NCI-H1417 (cell line): ENCODE data around the gene ACVR1B.

Experiments used
- DNase-seq, 3 experiments: peaks; one replicate each; lab custom pipeline; 2025; lab: John Stamatoyannopoulos, UW

The ACVR1B gene

DNA sequence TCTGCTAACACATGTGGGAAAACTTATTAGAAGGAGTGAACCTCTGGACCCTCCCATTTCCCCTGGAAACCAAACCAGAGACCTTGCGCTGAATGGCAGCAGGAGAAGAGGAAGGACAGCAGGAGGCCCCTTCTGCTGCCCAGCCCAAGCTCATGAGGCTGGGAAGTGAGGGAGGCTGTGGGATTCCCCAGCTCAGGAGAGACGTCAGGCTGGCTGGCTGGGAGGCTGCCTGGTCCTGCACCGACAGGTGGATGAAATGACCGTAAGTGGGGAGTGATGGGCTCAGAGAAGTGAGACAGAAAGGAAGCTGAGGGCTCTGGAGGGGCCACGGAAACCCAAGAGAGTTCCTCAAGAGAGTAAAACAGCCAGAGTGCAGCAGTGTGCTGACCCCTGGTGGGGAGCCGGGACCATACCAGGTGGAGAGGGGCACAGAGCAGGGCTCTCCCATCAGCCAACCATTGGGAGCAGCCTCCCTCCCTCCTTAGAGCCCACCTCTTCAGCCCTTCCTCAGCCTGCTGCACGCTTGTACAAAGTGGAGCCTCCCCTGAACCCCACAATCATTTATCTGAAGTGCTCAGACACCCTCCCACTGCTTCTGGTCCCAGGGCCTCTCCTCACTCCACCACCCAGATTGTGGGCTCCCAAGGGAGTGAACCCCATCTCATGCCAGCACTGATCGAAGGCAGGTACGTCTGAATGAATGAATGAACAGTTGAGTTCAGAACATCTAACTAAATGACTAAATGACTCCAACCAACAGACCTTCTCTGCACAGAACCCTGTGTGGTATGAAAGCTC is 69.2 kb downstream of the ACVR1B start:
- DNase-seq = peak; percentile 13 to 82 (median 74)

DNA sequence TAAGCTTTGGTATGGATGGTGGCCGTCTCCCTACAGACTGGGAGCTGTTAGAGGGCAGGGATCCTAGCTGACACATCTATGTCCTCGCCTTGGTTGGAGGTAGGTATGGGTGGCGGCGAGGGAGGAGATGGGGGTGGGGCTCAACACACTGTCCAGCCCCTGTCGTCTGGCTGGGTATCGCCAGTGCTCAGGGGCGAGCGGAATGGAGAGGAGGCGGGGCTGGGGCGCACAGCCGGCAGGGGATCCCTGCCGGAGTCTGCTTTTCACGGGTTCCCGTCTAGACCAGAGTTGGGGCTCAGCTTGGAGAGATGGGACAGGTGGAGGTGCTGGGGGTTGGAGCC is 71.3 kb downstream of the ACVR1B start:
- no peak for DNase-seq

DNA sequence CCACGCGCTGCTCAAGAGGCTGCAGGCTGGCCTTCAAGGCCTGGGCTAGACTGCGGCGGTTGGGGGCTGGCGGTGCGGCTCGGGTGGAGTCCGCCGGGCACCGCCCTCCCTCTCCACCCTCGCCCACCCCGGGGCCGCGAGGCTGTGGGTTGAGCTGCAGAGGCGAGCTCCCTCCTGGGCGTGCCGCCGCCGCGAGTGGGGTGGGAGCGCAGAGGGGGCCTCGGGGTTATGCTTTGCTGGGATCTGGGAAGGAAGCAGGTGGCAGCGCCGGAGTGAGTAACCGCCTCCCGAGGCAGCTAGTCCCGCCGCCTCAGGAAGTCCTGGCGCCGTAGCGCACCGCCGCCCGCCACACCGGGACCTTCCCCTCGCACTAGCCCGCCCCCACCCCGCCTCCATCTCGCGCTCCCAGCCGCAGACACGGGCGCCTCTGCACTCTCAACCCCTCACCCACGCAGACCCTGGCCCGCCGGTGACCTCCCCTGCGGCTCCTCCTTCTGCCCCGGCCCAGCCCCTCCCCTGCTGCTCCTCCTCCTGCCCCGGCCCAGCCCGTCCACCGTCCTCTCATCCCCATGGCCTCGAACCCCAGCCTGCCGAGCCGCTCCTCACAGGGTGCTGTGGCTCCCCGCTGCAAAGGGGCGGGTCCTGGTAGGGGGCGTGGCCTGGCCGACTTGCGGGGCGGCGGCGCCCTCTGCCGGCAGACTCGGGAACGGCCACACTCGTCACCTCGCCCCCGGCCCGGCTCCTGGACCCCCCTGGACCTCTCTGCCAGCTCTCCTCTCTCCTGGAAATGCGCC is 71.9 kb downstream of the ACVR1B start:
- peak; percentile 77 to 90 (median 86) for DNase-seq

DNA sequence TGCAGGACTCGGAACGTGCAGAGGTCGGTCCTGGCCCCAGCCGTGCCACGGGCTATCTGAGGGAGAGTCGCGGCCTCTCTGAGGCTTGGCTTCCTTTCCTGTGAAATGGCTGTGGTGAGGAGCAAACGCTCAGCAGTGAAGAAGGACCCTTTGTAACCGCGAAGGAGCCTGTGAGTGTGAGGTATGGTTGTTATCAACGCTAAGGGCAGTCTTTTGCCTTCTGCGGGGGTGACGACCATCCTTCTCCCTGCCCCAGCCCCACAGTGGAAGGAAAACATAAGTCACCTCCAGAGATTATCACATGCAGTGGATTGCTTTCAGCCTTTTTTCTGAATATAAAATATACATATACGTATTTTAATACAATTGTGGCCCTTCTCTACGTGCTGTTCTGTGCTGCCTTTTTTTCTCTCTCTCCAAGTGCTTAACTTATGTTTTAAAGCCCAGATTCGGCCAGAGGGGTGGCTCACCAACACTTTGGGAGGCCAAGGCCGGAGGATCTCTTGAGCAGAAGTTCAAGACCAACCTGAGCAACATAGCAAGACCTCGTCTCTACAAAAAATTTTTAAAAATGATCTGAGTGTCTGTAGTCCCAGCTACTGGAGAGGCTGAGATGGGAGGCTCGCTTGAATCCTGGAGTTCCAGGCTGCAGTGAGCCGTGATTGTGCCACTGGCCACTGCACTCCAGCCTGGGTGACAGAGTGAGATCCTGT is 72.6 kb downstream of the ACVR1B start:
- DNase-seq = no peak

DNA sequence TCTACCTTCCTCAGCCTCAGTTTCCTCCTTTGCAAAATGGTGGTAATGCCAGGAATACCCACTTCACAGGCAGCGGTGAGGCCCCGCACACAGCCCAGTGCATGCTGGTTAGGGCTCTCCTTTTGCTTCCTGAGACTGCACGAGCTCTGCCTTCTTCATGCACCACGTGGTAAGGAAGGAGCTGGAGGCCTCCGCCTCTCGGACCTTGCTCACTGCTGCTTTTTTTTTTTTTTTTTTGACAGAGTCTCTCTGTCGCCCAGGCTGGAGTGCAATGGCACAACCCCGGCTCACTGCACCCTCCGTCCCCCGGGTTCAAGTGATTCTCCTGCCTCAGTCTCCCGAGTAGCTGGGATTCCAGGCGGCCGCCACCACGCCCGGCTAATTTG is 73.3 kb downstream of the ACVR1B start:
- DNase-seq = no peak

DNA sequence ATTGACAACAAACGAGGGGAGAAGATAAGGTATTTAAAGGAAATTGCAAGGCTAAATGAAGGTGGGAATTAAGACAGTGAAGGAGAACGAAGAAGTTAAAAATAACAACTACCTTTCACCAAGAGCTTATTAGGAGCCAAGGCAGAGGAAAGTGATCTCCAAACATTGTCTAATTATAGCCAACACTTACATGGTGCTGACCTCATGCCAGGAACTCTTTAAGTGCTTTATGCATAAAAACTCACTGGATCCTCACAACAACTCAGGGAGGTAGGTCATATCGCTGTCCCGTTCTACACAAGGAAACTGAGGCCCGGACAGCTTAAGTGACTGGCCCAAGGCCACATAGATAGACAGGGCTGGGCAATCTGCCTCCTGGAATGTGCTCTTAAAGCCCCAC is 74.8 kb downstream of the ACVR1B start:
- peak in 1 of 3 experiments; percentile 61 for DNase-seq

DNA sequence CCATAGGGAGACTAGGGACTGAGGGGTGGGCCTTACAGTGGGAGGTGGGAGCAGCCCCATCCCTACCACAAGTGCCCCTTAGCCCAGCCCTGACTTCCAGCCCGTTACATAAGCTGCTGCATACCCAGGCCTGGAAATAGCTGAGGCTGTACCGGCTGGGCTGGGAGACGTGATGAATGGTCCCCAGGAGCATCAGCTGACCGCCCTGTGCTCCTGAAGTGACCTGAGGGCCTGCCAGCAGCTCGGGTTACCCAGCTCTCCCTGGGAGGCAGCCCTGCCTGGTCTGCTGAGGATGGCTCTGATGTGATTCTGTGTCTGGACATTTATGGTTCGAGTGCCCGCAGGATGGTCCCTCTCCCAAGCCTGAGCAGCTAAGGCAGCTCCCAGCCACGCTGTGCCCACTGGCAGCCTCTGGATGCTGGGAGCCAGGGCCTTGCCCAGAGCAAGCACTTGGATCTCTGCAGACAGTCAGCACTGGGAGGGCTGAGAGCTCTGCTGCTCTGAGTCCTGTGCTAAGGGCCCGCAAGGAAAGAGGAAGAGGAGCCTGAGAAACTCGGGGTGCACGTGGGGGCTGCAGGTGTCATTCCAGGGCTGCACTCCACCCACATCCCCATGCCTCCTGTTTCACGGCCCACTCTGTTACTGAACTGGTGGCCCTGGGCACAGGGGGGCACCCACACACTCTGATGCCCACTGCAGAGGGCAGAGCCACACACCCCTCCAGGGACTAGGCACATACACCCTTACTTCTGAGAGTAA is 75.8 kb downstream of the ACVR1B start:
- peak in 1 of 3 experiments; percentile 37 for DNase-seq

DNA sequence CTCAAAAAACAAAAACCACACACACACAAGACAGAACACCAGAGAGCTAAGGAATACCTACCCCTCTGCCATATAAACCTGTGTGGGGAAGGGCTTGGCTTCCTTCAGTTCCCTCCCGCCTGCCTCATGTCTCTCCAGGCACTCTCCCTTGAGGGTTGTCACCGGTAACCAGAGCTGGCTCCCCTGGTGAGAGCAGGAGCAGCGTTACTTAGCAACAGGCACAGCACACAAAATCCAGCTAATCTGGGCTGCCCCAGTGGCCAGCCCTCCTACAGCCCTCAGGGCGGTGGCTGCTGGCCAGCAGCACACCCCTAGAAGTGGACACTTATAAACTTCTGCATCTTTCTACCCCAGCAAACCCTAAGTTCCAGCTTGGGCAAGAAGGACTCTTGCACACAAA is 78.2 kb downstream of the ACVR1B start:
- peak; percentile 72 to 98 (median 92) for DNase-seq

DNA sequence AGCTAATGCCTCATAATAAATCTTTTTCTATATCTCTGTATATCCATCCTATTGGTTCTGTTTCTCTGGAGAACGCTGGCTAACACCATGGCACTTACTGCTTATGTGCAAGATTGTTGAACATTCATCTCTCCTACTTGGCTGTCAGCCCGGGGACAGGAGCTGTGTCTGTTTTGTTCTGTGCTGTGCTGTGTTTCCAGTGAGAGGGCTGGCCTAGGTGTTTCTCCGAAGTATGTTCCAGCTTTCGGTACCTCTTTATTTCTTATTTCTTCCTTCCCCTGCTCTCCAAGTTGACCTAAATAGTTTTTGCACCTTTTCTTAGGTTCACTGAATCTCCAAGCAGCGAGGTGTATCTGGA is 80.9 kb downstream of the ACVR1B start:
- DNase-seq = peak in 2 of 3 experiments; percentile 16 to 76

DNA sequence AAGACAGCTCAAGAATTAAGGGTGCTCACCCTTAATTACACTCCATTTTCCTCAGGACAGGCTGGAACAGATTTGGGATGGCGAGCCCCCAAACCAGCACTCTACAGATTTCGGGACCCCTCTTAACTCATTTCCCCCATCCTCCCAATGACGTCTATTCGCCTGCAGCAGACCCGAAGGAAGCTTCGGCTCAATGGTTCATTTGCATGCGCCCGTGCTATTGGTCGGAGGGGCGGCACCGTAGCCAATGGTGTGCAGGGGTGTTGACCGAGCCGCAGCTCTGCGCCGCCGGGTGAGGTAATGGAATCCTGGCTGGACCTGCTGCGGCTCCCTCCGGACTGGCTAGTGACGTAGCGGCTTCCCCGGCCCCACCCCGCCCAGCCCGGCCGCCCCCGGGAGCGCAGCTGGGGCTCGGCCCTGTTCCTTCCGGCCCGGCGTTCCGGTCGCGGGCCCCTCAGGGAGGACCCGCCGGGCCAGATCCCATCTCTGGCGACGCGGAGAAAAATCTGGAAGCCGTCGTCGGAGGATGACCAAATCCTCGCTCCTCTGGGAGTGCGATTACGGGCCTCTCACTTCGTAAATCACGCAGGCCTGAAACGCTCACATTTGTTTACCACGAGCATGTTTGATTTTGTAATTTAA is 81.4 kb downstream of the ACVR1B start:
- peak; percentile 94 to 98 (median 96) for DNase-seq

DNA sequence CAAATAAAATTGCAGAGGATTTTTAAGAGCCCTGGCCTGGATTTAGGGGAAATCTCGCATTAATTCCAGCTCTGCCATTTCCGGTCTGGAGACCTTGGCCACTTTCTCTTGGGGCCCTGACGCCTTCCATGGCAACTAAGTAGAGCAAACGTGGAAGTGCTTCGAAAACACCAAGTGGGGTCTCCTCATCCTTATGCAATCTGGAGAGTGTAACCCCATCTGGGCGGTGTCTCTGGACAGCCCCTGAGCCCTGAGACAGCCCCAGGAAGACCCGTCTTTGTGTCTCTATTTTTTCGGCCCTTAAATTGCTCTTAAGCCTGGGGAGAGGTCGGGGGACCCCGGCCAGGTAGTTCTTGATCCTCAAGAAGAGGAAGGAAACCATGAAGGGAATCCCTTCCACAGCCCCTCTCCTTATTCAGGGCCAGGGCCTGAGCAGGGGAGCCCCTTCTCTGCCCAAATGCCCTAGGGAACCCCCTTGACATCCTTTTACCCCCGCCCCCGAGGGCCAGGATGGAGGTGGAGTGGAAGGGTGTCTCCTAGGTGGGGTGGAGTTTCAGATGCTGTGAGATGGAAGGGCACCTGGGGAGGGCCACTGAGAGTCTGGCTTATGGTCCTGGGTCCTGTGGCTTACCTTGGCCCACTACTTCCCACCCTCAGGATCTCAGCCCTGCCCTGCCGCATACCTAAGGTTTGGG is 82.1 kb downstream of the ACVR1B start:
- no peak for DNase-seq

DNA sequence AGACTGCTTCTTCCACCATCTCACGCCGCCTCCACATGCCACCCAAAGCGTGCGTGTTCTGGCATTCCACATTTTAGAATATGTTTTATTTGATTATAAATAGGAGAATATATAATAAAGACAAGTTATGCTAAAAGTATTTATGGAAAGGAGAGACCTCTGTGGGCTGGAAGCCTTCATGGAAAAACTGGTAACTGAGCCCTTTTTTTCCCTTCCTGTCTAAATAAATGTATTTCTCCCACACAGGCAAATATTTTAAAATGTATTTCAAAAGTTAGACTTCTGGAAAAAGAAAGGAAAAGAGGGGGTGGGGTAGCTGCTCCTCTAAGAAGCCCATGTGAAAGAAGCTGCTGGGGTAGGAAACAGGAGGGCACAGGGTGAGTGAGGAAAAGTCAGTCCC is 83.7 kb downstream of the ACVR1B start:
- no peak for DNase-seq

DNA sequence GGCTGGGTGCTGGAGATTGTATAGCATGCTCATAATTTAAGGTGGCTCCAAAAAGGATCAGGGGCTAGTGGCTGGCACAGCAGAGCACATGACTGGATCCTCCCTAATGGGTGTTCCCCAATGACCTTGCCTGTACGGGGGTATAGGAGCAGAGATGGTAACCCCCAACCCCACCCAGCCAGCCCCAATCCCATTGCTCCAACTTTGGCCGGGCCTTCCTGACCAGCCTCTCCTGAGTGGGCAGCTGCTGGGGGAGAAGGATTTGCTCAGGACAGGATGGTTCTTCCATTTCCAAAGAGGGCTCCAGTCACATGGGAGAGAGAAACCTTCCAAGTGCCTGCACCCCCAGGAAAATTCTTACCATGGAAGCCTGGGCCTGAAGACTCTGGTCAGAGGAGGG is 84.4 kb downstream of the ACVR1B start:
- DNase-seq = no peak

DNA sequence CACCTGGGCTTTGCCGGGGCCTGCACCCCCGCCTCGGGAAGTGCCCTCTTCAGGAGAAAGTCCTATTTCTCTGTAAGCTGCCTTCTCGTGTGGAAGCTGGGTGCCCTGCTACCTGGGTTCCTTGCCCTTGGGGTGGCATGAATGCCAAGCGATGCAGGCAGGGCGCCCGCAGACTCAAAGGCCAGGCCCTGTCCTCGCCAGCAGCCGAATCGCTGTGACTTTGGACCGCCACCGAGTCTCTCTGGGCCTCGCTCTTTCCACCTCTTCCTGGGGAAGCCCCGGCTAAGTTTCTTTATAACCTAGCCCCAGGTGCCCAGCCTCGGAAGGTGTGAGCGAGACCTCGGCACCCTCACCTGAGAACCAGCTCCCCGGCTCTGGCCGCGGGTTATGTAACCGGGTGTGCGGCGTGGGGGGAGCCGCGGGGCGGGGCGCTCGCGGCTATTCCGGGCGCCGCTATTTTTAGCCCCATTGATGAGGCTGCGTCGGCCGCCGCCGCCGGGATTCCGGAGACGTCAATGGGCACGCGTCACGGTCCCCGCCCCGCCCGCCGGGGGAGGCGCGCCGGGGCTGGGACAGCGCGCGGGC is 85.2 kb downstream of the ACVR1B start:
- peak; percentile 80 to 84 (median 84) for DNase-seq

DNA sequence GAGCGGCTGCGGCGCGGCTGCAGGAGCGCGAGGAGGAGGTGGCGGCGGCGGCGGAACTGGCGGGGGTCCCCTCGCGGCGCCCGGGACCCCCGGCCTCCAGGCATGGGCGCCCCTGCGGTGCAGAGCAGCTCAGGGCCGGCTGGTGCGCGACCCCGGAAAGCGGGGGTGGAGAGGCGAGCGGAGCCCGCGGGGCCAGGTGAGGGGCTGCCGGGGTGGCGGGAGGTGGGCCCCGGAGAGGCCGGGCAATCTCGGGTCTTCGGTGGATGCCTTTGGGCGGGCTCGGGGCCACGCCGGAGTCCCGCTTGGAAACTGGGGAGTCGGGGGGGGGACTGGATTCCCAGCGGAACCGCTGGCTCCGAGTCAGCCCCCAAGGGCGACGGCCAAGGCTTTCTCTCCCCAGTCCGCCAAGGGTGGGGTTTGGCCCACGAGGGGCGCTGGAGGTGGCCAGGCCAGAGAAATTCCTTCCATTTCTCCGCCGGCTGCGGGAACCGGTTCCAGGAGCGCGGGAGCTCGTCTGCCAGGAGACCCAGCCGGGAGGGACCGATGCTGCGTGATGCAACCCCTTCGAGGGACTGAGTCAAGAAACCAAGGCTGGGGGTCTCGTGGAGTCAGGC is 85.9 kb downstream of the ACVR1B start:
- DNase-seq = peak; percentile 14 to 68 (median 63)

DNA sequence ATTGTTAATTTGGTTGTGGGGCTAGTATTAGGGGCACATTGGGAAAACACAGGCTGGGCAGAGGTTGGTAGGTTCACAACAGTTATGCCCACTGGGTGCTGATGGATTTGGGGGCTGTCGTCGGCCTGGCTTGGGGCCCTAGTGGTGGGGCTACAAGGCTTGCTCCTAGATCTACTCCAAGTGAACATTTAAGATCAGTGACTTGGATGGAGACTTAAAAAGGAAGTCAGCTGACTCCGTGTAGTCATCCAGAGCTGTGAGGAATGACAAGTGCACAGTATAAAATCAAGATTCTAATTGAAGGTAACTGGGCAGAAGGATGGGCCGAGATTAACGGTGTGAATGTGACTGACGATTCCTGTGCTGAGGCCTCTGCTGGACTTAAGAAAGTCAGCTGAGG is 86.9 kb downstream of the ACVR1B start:
- no peak for DNase-seq

DNA sequence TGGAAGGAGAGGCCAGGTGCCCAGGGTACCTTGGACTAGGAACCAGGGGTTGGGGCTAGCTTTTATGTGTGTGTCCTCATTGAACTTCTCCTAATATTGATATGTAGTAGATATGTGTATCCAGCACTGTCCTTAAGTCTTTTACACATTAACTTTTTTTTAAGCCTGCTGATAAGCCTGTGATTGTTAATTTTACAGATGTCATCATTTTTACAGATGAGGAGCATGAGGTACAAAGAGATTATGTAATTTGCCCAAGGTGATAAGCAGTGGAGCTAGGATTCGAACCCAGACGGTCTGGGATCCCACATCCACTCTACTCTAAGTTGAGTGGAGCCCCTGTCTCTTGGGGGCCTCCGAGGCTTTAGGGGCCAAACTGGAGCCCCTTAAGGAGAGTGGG is 89.5 kb downstream of the ACVR1B start:
- DNase-seq = no peak

DNA sequence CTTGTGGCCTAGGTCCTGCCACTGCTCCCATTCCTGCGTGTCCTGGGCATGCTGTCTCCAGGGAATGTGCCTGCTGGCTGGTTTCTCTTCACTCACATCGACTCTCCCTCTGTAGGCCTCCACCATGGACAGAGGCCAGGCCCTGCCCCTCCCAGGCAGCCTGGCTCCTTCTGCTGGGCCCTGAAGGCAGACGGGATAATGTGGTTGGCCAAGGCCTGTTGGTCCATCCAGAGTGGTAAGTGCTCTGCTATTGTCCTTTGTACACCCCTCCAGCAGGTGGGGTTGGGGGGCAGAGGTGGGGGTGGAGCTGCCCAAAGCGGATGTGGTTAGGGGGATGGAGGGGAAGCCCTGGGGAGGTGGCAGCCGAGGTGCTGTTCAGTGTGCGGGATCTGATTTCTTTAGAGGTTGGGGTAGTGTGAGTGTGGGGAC is 90.2 kb downstream of the ACVR1B start:
- DNase-seq = no peak

DNA sequence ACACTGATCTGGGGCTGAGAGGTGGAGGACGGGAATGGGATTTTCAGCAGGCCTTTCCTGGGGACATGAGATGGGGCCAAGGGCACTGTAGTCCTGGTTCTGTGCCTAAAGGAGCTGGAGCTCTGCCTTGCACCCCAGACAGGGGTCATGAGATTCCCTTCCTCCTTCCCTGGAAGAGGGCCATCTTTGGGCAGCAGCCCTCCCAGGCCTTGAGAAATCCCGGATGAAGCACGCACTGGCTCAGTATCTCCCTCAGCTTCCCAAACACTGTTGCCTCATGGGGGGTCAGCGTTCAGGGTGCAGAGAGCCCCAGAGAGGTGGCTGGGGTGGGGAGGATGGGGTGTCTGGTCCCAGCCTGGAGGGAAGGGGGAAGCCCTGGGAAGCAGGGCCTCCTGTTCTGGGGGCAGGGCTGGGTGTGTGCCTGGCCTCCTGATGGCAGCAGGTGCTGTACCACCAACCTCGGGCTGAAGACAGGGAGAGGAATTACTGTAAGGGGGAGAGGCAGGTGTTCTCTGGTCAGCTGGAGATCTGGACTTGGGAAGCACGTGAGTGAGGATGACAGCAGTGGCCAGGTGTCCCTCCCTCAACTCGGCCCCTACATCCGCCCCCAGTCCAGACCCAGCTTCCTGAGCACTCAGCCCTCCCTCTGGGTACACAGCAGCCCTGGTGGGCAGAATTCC is 91.3 kb downstream of the ACVR1B start:
- peak in 2 of 3 experiments; percentile 48 to 84 for DNase-seq
